ENCODE data around the gene NFIA. TPM values are rescaled to one million over a fixed set of nuclear protein-coding genes. Genes with fewer than 3 reads are reported as not detected.

Gene NFIA
- total and polyA plus RNA-seq, 10 of the 15 experiments (the other 5 are each of a cell fraction or from before 2014, with no cell fraction given): 0.10 to 0.16 TPM; not detected in 8

- SMC1A ChIA-PET (ENCODE audit: uncharacterized antibody, unreplicated experiment): no interaction called here
These were observed 219.7 kb downstream of the NFIA start for GRCh38 chr1:61301824-61302657.

More at GRCh38 chr1:61301824-61302657, 219.7 kb downstream of the NFIA start:
- Histone ChIP-seq H4K20me1 (ENCODE audit: control insufficient read depth, insufficient read depth) (no peaks in the 10 kb centered on the region), H3K79me2 (ENCODE audit: control insufficient read depth, insufficient read depth, low read length) (no peaks in the 10 kb centered on the region), H3K36me3 (ENCODE audit: control insufficient read depth in 2 of 2, insufficient read depth in 2 of 2, low read length in 1 of 2) (no peaks in the 10 kb centered on the region), H3K4me2 (ENCODE audit: control insufficient read depth, insufficient read depth) (no peak overlapping the region), H3K9me3 (replicated peaks; ENCODE audit: control insufficient read depth, insufficient read depth, low read length) (no peaks in the 10 kb centered on the region), H3K4me3 (no peak overlapping the region), H3K27me3 (replicated peaks in 1 of 2; ENCODE audit: control insufficient read depth in 2 of 2, insufficient read depth in 2 of 2, low read length in 1 of 2) (no peaks in the 10 kb centered on the region), H3K27ac (ENCODE audit: control insufficient read depth, insufficient read depth) (no peak overlapping the region), H3K4me1 (ENCODE audit: control insufficient read depth, insufficient read depth, low read length) (no peaks in the 10 kb centered on the region), H2AFZ (ENCODE audit: control insufficient read depth, low read depth, low read length) (no peak overlapping the region), H3K9ac (ENCODE audit: control insufficient read depth, insufficient read depth, low read length) (no peak overlapping the region)
- ChIA-PET CTCF (no interaction called here), POLR2A (no interaction called here), RAD21 (ENCODE audit: unreplicated experiment) (no interaction called here)
- DNase-seq (ENCODE audit: low read depth, low spot score): no peak
- no peak for ATAC-seq
- in situ Hi-C loops (cut with MboI): no loop called here
- no peak for TF ChIP-seq WRNIP1 (IDR thresholded peaks at IDR 0.05; ENCODE audit: borderline replicate concordance, low read depth, low read length)
- TF ChIP-seq TCF3 (IDR thresholded peaks at IDR 0.05; ENCODE audit: borderline replicate concordance, insufficient read depth, low read depth, low read length): no peak
- TF ChIP-seq ZNF207 (IDR thresholded peaks at IDR 0.05; ENCODE audit: borderline replicate concordance): no peak
- TF ChIP-seq PAX8 (IDR thresholded peaks at IDR 0.05): no peak
- TF ChIP-seq REST (IDR thresholded peaks at IDR 0.05; ENCODE audit: low read depth, low read length): no peak
- TF ChIP-seq E4F1 (IDR thresholded peaks at IDR 0.05; ENCODE audit: borderline replicate concordance, partially characterized antibody): no peak
- no peak for TF ChIP-seq SRF (IDR thresholded peaks at IDR 0.05; ENCODE audit: low read depth in 2 of 2, low read length in 2 of 2)
- no peak for TF ChIP-seq CBFB (IDR thresholded peaks at IDR 0.05; ENCODE audit: low read depth)
- no peak for TF ChIP-seq ZZZ3 (IDR thresholded peaks at IDR 0.05; ENCODE audit: control insufficient read depth, insufficient read length, low read depth)
- TF ChIP-seq LARP7 (IDR thresholded peaks at IDR 0.05): no peak
- no peak for TF ChIP-seq ESRRA (IDR thresholded peaks at IDR 0.05; ENCODE audit: low read length)
- TF ChIP-seq POLR2AphosphoS5 (IDR thresholded peaks at IDR 0.05; ENCODE audit: low read length): no peak
- TF ChIP-seq NFYB (IDR thresholded peaks at IDR 0.05; ENCODE audit: insufficient read depth, low read depth, low read length): no peak
- no peak for TF ChIP-seq BACH1 (IDR thresholded peaks at IDR 0.05; ENCODE audit: borderline replicate concordance)
- TF ChIP-seq E2F4 (IDR thresholded peaks at IDR 0.05; ENCODE audit: low read depth, low read length): no peak
- FAIRE-seq: no peak
- WGBS (ENCODE audit: insufficient coverage, insufficient replicate concordance, low lambda C conversion rate, missing lambda C conversion rate): 21% methylated on average over 4 of the region's 4 CpGs
- BruUV-seq (replicated peaks): no TSS peak
- intact Hi-C loops (cut with micrococcal nuclease; ENCODE audit: unreplicated experiment): no loop called here

Data from GM12878 (cell line).